HL-60 (cell line): ENCODE measurements around the gene EXTL1.

Experiments
- DNase-seq, 2 experiments: peaks; one replicate each; pipeline ENCODE4 v3.0.0-alpha.2; 2010 to 2020; ENCODE audit warnings: low read depth in 1 of 2, low spot score in 1 of 2
- H3K27ac ChIP-seq: fragments of 250-450 bp; sonication (Bioruptor Pico); replicated peaks from 2 replicates; pipeline ENCODE4 v1.5.1; 2020; ENCODE audit warnings: mild to moderate bottlenecking, moderate library complexity
- H3K27me3 ChIP-seq: fragments of 250-450 bp; sonication (Bioruptor Pico); 2 replicates; pipeline ENCODE4 v1.5.1; 2021; ENCODE audit warnings: mild to moderate bottlenecking, moderate library complexity; ENCODE audit not compliant: insufficient read depth, poor library complexity, severe bottlenecking
- H3K4me3 ChIP-seq: replicated peaks from 2 replicates; pipeline ENCODE4 v1.5.1; 2011; ENCODE audit warnings: mild to moderate bottlenecking, control low read depth, low read length; ENCODE audit not compliant: insufficient read depth
- GABPA ChIP-seq: IDR thresholded peaks from 2 replicates; pipeline ENCODE4 v1.6.1; 2012; ENCODE audit warnings: low read depth
- POLR2AphosphoS5 ChIP-seq: IDR thresholded peaks from 2 replicates; pipeline ENCODE4 v1.6.1; 2012; ENCODE audit warnings: low read depth
- SPI1 ChIP-seq: IDR thresholded peaks from 2 replicates; pipeline ENCODE4 v1.6.1; 2012; ENCODE audit warnings: low read depth, mild to moderate bottlenecking, borderline replicate concordance
- TF ChIP-seq, protein P1 (sequence below): IDR thresholded peaks from 2 replicates; pipeline ENCODE4 v1.6.1; 2012; ENCODE audit warnings: low read depth; ENCODE audit not compliant: insufficient replicate concordance
- TF ChIP-seq, protein P2 (sequence below): IDR thresholded peaks from one replicate; pipeline ENCODE4 v1.5.1; 2011; ENCODE audit warnings: low read length, control low read depth, inconsistent platforms; ENCODE audit not compliant: insufficient read depth

The EXTL1 gene

DNA sequence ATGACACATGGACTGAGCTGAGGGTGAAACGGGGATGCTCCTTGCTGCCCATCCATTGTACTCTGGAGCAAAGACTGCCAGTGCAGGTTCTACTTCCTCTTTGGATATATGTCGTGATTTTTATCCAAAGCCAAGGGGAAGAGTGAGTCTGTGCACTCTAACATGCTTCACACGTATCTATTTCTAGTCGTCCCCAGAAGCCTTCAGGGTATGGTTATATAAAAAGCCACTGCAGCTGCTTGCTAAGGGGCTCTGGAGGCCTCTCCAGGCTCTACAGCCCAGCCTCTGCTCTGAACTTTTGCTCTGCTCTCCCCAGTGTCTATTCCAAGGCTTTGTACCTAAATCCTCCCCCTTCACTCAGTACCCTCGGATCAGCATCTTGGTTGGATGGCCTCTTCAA is 43.8 kb upstream of the EXTL1 start:
- Histone ChIP-seq H3K27me3 (no peaks in the 10 kb centered on the region), H3K27ac (no peak overlapping the region), H3K4me3 (no peak overlapping the region)
- DNase-seq, result no peak
- TF ChIP-seq POLR2AphosphoS5 (no peak), GABPA (no peak)
- TF ChIP-seq, protein P1, sequence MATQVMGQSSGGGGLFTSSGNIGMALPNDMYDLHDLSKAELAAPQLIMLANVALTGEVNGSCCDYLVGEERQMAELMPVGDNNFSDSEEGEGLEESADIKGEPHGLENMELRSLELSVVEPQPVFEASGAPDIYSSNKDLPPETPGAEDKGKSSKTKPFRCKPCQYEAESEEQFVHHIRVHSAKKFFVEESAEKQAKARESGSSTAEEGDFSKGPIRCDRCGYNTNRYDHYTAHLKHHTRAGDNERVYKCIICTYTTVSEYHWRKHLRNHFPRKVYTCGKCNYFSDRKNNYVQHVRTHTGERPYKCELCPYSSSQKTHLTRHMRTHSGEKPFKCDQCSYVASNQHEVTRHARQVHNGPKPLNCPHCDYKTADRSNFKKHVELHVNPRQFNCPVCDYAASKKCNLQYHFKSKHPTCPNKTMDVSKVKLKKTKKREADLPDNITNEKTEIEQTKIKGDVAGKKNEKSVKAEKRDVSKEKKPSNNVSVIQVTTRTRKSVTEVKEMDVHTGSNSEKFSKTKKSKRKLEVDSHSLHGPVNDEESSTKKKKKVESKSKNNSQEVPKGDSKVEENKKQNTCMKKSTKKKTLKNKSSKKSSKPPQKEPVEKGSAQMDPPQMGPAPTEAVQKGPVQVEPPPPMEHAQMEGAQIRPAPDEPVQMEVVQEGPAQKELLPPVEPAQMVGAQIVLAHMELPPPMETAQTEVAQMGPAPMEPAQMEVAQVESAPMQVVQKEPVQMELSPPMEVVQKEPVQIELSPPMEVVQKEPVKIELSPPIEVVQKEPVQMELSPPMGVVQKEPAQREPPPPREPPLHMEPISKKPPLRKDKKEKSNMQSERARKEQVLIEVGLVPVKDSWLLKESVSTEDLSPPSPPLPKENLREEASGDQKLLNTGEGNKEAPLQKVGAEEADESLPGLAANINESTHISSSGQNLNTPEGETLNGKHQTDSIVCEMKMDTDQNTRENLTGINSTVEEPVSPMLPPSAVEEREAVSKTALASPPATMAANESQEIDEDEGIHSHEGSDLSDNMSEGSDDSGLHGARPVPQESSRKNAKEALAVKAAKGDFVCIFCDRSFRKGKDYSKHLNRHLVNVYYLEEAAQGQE, result no peak

DNA sequence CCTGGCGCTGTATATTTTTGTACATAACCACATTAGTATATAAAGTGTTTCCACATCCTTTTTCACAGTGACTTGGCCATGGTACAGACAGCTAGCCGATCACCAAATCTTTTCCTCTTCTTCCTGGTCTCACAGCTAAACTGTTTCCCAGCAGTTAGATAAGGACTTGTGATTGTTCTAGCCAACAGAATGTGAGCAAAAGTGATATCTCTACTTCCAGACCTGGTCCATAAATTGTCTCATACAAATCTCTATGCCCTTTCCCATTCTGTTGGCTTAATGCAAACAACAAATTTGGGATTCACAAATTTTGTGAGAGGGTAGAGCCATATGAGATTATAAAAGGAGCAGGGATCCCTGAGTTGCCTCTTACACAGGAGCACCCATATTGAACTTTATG is 43.2 kb upstream of the EXTL1 start:
- no peak for DNase-seq
- Histone ChIP-seq H3K4me3 (no peak overlapping the region), H3K27me3 (no peaks in the 10 kb centered on the region), H3K27ac (no peak overlapping the region)
- TF ChIP-seq, protein P2, sequence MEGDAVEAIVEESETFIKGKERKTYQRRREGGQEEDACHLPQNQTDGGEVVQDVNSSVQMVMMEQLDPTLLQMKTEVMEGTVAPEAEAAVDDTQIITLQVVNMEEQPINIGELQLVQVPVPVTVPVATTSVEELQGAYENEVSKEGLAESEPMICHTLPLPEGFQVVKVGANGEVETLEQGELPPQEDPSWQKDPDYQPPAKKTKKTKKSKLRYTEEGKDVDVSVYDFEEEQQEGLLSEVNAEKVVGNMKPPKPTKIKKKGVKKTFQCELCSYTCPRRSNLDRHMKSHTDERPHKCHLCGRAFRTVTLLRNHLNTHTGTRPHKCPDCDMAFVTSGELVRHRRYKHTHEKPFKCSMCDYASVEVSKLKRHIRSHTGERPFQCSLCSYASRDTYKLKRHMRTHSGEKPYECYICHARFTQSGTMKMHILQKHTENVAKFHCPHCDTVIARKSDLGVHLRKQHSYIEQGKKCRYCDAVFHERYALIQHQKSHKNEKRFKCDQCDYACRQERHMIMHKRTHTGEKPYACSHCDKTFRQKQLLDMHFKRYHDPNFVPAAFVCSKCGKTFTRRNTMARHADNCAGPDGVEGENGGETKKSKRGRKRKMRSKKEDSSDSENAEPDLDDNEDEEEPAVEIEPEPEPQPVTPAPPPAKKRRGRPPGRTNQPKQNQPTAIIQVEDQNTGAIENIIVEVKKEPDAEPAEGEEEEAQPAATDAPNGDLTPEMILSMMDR, result no peak
- no peak for TF ChIP-seq POLR2AphosphoS5
- TF ChIP-seq, protein P1, result no peak
- TF ChIP-seq GABPA, result no peak
- no peak for TF ChIP-seq SPI1

- H3K4me3 ChIP-seq, result no peak overlapping the region
- H3K27ac ChIP-seq, result no peak overlapping the region
- no peak for DNase-seq
- H3K27me3 ChIP-seq, result no peaks in the 10 kb centered on the region
- no peak for TF ChIP-seq SPI1
- TF ChIP-seq, protein P2, result no peak
These were observed 42.4 kb upstream of the EXTL1 start for GRCh38 chr1:25979210-25979609.

- TF ChIP-seq GABPA, result no peak
- TF ChIP-seq, protein P1, result no peak
- TF ChIP-seq, protein P2, result no peak
- TF ChIP-seq SPI1, result no peak
- no peak for TF ChIP-seq POLR2AphosphoS5
- no peak for DNase-seq
- H3K4me3 ChIP-seq, result no peak overlapping the region
- H3K27ac ChIP-seq, result no peak overlapping the region
- no peaks in the 10 kb centered on the region for H3K27me3 ChIP-seq
These were observed 36.4 kb upstream of the EXTL1 start for GRCh38 chr1:25985171-25985570.
